GM21737 (cell line): Measurements from ENCODE around the gene COL4A2.

Experiments
- ATAC-seq: cut with Tn5 transposase; IDR thresholded peaks from one replicate; pipeline ENCODE4 v1.9.1; 2021; ENCODE audit warnings: mild to moderate bottlenecking, moderate library complexity; ENCODE audit not compliant: unreplicated experiment

COL4A2 gene

DNA sequence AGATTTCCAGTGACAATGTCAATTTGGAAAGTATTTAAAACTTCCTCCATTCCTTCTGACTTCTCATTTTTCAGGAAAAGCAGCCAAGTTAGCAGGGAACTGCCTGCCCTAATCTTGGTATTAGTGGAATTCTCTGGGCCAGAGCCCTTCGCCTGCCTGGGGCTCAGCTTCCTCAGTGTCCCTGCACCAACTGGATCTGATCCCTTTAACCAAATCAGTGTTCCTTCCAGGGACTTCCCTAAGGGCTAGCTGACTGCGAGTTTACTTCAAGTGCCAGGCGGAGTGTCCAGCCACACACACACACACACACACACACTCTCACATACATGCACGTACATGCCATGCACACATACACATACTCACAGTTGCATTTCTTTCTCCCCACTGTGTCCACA, 234.4 kb downstream of the COL4A2 start:
- no peak for ATAC-seq

DNA sequence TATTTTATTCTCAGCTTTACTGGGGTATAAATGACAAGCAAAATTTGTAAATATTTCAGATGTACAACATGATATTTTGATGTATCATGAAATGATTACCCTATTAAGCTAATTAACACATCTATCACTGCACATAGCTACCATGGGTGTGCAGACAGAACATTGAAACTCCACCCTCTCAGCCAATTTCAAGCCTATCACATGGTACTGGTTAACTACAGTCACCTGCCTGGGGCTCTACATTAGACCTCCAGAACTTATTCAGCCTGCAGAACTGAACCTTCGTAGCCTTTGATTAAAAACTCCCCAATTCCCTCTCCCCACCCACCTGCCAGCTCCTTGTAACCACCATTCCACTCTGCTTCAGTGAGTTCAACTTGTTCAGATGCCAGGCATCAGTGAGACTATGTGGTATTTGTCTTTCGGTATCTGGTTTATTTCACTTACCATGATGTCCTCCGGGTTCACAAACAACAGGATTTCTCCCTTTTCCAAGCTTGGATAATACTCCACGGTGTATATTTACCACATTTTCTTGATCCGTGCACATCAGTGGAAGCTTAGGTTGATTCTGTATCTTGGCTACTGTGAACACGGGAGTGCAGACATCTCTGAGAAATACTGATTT, 235.2 kb downstream of the COL4A2 start:
- no peak for ATAC-seq

DNA sequence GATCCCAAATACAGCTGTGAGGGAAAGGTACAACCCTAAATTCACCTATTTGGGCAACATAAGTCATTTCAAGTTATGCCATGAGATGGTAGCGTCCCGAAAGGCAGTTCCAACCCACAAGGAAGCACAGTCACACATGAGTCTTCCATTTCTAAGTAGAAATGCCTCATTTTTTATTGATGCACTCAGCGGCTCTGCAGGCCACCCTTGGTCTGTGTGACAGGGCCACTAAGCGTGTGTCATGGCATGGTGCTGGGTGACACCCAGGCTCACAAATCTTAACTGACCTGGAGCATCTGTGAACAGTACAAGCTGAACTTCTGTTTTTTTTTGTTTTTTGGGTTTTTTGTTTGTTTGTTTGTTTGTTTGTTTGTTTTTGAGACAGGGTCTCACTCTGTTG, 239.3 kb downstream of the COL4A2 start:
- no peak for ATAC-seq

DNA sequence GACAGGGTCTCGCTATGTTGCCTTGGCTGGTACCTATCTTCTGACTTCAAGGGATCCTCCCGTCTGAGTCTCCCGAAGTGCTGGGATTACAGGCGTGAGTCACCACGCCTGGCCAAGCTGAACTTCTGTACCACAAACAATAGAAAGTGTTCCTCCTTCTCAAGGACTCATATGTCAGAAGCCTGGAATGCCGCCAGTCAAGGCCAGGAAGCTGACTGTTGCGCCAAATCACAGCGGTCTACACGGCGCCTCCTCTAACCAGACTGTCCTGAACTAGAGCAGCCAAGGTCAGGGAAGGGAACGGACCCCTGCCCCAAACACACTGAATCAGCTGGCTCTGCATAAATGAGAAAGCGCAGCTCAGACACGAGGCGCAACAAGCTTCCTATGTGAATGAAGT, 239.8 kb downstream of the COL4A2 start:
- ATAC-seq = no peak

DNA sequence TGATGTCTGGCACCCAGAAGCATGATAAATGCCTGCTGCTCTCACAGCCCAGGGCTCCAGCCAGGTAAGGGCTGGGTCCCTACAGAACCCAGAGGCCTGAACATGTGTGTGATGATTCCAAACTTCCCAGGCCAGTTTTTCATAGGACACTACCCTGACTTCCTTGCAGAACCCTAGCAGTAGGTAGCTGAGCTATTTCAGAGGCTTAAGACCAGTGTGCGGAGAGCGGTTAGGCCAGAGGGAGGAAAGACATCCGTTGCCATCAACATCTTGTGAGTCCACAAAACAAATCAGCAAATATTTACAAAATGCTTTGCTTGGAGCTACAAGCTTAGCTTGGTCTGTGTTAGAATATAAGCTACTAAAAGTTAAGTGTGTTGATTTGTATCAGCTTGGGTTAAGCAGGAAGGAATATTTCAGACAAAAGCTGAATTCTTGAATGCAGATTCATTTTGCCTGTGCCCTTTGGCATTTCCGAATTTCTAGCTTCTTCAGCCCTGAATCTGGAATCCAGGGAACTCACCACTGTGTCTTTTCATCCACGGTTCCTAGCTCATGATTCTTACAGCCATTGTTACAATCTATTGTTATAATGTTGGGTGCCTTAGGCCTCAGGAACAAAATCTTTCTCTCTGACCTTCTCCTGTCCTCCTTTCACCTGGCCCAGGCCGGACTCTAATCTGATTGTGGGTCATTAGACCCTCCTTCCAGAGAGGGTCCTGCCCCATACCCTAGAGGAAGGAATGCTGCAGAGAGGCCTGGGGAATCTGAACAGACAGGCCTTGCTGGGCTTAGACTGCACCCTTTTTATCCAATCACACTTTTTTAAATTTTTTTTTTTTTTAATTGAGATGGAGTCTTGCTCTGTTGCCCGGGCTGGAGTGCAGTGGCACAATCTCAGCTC, 242.1 kb downstream of the COL4A2 start:
- no peak for ATAC-seq

DNA sequence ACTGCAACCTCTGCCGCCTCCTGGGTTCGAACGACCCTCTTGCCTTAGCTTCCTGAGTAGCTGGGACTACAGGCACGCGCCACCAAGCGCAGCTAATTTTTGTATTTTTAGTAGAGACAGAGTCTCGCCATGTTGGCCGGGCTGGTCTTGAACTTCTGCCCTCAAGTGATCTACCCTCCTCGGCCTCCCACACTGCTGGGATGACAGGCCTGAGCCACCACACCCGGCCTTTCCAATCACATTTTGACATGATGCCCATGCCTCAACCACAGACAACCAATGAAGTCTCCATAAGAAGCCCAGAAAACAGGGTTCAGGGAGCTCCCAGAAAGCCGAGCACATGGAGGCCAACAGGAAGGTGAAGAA, 242.7 kb downstream of the COL4A2 start:
- no peak for ATAC-seq

DNA sequence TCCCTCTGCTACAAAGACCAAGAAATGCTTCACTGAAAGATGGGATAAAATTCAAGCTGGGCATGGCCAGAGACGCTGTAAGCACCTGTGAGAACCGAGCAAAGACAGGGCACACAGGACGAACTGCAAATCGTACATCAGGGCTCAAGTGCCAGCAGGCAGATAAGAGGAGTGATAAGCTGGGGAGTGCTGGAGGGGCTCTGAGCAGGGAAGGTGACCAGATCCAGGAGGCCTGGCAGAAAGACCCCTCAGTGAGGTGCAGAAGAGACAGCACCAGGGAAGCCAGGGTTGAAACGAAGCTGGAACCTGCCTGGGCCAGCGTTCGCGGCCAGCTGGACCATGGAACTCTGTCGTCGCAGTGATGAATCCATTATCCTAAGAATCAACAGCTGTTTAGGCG, 244.2 kb downstream of the COL4A2 start:
- ATAC-seq = no peak

DNA sequence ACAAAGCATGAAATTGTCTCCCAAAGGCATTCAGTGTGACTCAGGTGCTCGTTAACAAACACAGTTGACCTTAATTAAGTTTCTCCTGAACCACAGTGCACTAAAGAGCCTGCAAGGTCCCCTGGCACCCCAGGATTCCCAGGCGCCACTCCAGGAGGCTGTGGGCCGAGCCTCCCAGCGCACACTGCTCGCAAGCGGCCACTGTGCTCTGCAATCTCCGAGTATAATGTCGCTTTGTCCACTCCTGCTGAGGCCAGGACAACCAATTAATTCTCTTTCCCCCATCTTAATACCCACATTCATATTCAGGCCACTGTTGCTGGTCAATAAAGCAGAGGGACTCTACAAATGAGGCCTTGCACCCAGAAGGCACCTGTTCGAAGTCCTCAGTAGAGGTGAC, 245.7 kb downstream of the COL4A2 start:
- no peak for ATAC-seq

DNA sequence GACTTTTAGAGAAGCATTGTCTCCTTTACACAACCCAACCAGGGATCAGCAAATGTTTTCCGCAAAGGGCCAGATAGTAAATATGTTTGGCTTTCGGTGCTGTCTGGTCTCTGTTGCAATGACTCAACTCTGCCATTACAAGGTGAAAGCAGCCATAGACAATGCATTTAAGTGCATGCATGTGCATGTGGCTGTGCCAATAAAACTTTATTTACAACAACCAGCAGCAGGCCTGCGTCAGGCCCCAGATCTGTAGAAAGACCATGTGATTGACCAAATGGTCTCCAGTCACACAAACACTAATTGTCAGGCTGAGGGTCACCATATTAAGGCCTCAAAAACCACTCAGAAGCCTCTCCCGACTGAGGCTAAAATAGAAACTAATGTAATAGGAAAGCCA, 246.3 kb downstream of the COL4A2 start:
- no peak for ATAC-seq

DNA sequence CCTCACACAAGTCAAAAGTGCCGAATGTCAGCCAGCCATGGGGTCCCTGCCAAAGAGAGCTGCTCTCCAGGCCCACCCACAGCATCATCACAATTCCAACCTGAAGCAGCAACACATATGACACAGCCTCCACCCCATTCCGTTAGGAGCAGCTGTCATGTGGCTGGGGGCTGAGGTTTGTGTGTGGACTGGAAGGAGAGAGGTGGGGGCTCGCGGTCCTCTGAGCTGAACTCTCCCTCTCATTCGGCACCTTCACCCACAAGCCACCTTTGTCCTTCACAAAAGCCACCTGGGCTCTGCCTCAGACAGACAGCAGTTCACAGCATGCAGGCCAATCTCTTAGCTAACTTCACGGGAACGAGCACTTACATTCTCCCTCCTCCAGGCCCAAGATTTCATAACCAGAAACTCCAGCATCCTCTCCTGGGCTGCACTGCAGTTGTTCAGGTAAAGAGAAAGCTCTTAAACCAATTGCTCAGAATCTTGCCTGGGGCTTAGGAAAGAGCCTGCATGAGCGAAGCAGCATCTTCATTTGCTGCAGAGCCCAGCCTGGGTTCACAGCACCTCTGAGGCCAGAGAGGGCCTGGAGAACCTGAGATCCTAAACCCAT, 247.2 kb downstream of the COL4A2 start:
- no peak for ATAC-seq

DNA sequence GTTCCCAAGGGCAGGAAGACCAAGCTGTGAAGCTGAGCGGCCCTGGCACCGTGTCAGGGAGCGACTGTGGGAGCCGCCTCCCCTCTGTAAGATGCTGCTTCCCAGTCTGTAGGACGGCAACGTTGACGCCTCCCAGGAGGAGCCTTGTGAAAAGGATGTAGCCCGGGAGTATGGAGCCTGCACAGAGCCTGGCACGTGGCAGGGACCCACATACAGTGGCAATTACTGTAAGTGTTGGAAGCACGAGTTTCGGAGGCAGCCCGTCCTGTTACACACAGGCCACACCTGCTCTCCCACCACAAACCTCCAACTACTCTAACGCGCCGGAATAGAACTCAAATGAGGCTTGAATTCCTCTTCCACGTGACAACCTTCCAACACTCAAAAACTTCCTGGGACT, 247.9 kb downstream of the COL4A2 start:
- no peak for ATAC-seq

DNA sequence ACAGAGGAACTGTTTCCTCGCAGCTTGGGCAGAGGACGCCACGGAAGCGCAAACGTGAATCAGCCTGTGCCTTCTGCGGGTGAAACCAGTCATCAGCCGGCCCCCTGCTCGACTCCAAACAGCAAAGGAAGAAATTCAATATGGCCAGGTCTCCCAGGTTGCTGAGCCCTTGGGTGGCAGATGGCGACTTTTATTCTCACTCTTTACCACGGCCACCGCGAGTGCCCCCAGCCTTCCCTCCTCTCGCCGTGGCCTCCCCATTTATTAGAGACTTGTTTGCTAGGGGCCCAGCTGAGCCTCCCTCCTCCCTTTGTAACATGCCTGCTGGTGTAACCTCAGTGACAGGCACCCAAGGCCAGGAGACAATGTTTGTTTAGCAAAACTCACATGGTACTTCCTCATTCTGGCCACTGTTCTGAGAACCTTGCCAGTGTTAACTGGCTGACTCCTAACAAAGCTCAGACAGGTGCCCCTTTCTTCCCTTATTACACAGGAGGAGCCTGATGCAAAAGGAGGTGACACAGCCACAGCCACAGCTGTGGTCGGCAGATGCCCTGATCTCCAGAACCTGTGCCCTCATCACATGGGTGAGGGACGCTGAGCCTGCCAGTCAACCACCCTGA, 248.6 kb downstream of the COL4A2 start:
- no peak for ATAC-seq

DNA sequence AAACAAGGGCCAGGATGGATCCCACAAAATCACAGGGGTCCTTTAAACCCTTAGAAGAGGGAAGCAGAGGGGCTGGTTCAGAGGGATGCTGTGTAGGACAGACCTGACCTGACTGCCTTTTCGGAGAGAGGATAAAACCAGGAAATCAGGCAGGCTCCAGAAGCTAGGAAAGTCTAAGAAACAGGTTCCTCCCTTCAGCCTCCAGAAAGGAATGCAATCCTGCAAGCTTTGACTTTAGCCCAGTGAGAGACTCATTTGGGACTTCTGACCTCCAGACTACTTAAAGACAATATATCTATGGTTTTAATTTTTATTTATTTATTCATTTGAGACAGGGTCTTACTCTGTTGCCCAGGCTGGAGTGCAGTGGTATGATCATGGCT, 249.1 kb downstream of the COL4A2 start:
- no peak for ATAC-seq

DNA sequence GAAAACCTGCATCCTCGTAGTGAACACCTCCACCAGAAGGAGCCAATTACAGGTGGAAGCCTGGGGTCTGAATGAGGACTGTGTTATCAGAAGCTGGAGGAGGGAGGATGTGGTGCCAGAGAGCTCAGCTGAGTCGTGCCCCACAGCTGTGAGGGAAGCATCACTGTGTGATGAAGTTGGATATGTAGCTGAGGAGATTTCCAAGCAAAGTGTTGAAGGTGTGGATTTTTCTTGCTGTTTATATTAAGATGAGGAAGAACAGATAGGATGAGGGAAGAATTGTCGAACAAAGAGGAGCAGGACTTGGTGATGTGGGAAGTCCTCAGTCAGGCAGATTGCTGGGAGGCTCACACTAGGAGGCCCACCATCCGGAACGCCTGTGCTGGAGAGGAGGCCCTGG, 250.0 kb downstream of the COL4A2 start:
- no peak for ATAC-seq

DNA sequence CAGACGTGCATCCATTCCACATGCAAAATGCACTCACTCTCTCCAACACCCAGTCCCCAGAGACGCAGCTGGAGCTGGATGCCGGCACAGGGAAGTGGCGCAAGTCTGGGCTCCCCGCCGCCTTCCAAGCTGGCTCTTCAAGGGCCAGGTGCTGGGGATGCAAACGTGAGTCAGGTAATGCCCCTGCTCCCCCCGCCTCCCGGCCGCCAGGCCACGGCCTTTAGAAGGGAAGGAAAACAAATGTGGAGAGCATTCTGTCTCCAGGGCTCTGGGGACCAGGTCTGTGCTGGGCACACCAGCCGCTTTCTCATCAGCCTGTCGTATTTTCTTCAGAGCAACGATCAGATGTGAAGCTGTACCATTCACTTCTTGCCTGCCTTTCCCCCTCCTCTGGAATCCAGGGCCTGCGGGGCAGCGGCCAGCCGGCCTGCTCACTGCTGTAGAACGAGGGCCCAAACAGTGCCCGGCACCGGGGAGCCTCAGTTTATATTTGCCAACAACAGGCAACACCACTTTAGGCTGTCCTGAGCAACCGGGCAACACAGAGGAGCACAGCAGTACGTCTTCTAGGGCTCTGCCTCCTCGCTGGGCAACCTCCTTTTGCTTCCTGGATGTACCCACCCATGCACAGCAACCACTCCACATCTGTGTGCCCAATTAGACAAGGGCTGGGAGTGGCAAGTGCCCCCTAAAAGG, 250.7 kb downstream of the COL4A2 start:
- ATAC-seq = no peak

DNA sequence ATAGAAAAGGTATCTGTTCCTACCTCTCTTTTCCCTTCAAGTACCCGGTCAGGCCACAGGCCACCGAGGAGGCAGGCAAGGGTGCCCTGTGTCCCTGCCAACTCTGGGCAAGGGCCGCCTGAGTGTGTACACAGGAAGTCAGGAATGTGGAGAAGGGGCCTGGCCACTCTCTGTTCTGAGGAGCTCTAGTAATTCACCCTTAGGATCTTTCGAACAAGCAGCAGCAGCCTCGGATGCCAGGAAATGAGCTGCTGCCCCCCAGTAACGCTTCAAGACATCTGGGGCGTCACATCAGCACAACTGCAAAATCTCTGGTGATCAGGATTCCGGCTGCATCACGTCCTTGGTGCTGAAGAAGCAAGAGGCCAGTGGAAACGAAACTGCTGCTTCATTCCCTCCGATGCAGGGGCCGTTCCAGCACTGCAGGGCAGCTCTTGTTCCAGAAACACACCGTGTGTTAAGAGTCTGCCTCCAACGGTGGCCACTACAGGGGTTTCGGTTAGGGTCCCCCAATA, 252.4 kb downstream of the COL4A2 start:
- ATAC-seq = no peak

DNA sequence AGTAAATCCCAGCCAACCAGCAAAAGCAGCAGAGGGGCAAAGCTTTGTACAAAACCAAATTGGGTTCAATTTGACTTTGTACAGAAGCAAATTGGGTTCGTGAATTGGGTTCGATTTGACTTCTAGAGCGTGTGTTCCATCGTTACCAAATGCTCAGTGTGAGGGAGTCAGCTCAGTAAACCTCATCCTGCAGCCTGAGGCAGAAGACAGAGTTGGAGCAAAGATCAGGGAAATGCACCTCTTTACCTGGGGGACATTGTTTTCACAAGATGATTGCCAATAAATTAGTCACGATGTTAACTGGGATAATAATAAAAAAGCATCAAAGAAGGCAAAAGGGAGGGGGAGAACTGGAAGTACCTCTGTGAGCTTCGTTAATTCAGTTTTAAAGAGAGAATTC, 252.9 kb downstream of the COL4A2 start:
- ATAC-seq = no peak

DNA sequence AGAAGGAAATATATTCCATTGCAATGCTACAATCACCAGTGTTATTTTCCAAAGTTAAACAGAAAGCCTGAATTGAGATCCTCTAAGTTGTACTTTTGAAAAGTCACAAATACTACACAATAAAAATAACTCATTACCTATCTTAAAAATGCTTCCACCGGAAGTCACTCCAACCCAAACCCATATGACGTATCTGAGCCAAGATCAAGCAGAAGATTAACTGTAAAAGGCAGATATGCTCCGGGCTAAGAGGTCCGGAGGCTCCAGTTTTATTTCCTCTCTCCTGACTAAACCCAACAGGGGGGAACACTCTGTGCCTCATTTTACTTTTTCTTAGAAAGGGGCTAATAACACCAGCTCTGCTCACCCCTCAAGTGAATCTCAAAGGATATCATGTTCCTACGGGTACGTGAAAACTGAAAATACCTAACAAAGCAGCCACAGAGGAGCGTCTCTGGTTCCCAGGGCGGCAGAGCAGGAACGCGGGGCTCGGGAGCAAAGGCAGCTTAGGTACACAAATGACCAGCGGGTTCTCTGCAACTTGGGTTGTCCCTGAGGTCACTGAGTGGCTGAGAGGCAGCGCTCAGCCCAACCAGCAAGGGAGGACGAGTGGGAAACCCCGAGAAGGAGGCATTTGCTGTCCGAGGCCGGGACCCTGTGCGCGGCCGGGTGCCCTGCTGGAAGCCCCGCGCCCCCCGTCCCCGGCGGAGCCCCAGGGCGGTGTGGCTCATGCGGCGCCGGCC, 253.7 kb downstream of the COL4A2 start:
- no peak for ATAC-seq

DNA sequence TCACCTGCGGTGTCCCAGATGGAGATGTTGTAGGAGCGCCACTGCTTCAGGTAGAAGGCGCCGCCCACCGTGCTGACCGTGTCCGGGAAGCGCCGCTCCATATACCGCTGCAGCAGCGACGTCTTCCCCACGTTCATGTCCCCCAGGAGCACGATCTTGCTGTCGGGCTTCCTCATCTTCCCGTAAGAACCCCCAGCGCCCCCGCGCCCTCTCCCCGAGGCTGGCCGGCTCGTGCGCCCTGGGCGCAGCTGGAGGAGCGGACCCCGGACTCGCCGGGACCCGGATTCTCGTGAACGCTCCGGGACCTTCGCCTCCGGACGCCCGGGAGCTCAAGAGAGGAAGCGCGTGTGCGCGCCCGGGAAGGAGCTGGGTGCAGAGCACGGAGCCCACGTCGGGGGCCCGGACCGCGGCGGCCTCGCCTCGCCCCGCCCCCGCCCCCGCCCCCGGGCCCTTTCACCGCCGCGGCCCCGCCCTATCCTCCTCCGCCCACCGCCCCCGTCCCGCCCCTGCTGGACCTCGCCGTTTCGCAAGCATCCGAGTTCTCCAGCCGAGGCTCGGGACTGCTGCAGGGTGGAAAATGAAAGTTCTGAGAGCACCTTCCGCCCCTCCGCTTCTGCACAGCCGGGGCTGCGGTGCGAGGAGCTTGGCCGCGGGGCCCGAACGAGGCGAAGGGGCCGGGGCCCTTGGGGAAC, 254.4 kb downstream of the COL4A2 start, which contains the start of gene RAB20:
Gene RAB20 (minus strand): TSS at position 379 of the 692 bp plus-strand sequence. CDS start 203 bp downstream, at position 176.
- ATAC-seq = peak; percentile 79
